Upper lobe of left lung (tissue), 6 donors: Measurements from ENCODE around the gene MISP3. TPM values are rescaled to one million over a fixed set of nuclear protein-coding genes. Genes with fewer than 3 reads are reported as not detected.
"Not testable (repeated sequence)": the region's sequence is repeated elsewhere in the genome, so short reads cannot be mapped to it uniquely, and the experiment has no call there.

ENCODE experiments used
- ATAC-seq, 2 donors: fragments of 200-7000 bp; cut with Tn5 transposase; one replicate each; pipeline ENCODE4 v1.9.1; 2022; ENCODE audit warnings: mild to moderate bottlenecking in 2 of 2, moderate library complexity in 2 of 2; ENCODE audit not compliant: low FRiP score in 2 of 2
- DNase-seq, 2 donors: peaks; one replicate each; pipeline ENCODE4 v3.0.0-alpha.2; 2019 to 2020
- H3K27ac ChIP-seq, 4 donors: fragments of 200-600 bp; sonication (generic); one replicate each; pipeline ENCODE4 v1.5.1; 2016 to 2019
- H3K27me3 ChIP-seq, 4 donors: fragments of 200-600 bp; sonication (generic); one replicate each; pipeline ENCODE4 v1.5.1; 2017 to 2019
- H3K36me3 ChIP-seq, 4 donors: fragments of 200-600 bp; sonication (generic); one replicate each; pipeline ENCODE4 v1.5.1; 2016 to 2019
- H3K4me1 ChIP-seq, 4 donors: fragments of 200-600 bp; sonication (generic); one replicate each; pipeline ENCODE4 v1.5.1; 2018 to 2019
- H3K4me3 ChIP-seq, 4 donors: fragments of 200-600 bp; sonication (generic); one replicate each; pipeline ENCODE4 v1.5.1; 2017 to 2019; ENCODE audit warnings: mild to moderate bottlenecking in 2 of 4, moderate library complexity in 1 of 4
- H3K9me3 ChIP-seq, 4 donors: fragments of 200-600 bp; sonication (generic); one replicate each; pipeline ENCODE4 v1.5.1; 2018 to 2019
- EP300 ChIP-seq, 4 donors: sonication (generic); formaldehyde crosslinking; IDR thresholded peaks; one replicate each; pipeline ENCODE4 v1.5.1; 2017; ENCODE audit warnings: antibody characterized with exemption in 4 of 4, control low read depth in 2 of 4
- POLR2A ChIP-seq, 4 donors: fragments of 450-650 bp; IDR thresholded peaks; one replicate each; pipeline ENCODE4 v1.5.1; 2016 to 2017; ENCODE audit warnings: antibody characterized with exemption in 4 of 4, mild to moderate bottlenecking in 2 of 4
- POLR2AphosphoS5 ChIP-seq, 2 donors: sonication (generic); formaldehyde crosslinking; IDR thresholded peaks; one replicate each; pipeline ENCODE4 v1.5.1; 2017; ENCODE audit warnings: antibody characterized with exemption in 2 of 2
- WGBS, 2 donors: methylation state at CpG; one replicate each; pipeline ENCODE4 v1.1.5; 2017 to 2018; 5-methylcytosine and 5-hydroxymethylcytosine counted together
- total RNA-seq, 6 donors: library from RNA; depleted of rRNA in 4 of 6; stranded (reverse); fragments of >200 nt in 4 of 6; gene quantifications; one replicate each; pipeline versions ENCODE4 v1.1.0 to v1.2.1, GENCODE V29; 2016 to 2021
- TF ChIP-seq, protein P1 (sequence below), 6 experiments: fragments of 450-650 bp in 4 of 6; fragments of 200-600 bp in 2 of 6; sonication (generic) in 2 of 6; IDR thresholded peaks; one replicate each; pipeline ENCODE4 v1.5.1; 2016 to 2019; ENCODE audit warnings: antibody characterized with exemption in 6 of 6
- donor health status: DM: no; HTN: no; CAD: no; lungs with moderate emphysema.
- donor health status: DM: no; HTN: yes; CAD: no; lungs with severe emphysema.

Gene MISP3
- total RNA-seq, 6 donors from 2014 or later = 7.9 to 31.2 (median 12.3) TPM

- TF ChIP-seq, protein P1, sequence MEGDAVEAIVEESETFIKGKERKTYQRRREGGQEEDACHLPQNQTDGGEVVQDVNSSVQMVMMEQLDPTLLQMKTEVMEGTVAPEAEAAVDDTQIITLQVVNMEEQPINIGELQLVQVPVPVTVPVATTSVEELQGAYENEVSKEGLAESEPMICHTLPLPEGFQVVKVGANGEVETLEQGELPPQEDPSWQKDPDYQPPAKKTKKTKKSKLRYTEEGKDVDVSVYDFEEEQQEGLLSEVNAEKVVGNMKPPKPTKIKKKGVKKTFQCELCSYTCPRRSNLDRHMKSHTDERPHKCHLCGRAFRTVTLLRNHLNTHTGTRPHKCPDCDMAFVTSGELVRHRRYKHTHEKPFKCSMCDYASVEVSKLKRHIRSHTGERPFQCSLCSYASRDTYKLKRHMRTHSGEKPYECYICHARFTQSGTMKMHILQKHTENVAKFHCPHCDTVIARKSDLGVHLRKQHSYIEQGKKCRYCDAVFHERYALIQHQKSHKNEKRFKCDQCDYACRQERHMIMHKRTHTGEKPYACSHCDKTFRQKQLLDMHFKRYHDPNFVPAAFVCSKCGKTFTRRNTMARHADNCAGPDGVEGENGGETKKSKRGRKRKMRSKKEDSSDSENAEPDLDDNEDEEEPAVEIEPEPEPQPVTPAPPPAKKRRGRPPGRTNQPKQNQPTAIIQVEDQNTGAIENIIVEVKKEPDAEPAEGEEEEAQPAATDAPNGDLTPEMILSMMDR (IDR thresholded peaks at IDR 0.05) = no peak
- no peak for TF ChIP-seq POLR2A (IDR thresholded peaks at IDR 0.05)
- TF ChIP-seq POLR2AphosphoS5 (IDR thresholded peaks at IDR 0.05) = no peak
- no peak for TF ChIP-seq EP300 (IDR thresholded peaks at IDR 0.05)
- DNase-seq = no peak
- no peaks in the 10 kb centered on the region for H3K9me3 ChIP-seq
- no peak overlapping the region for H3K4me3 ChIP-seq
- WGBS, 2 donors = 80 to 81% methylated on average over 7 of the region's 7 CpGs
- H3K27ac ChIP-seq = no peak overlapping the region
- no peaks in the 10 kb centered on the region for H3K27me3 ChIP-seq
- H3K36me3 ChIP-seq = peaks cover 0 to 12% (median 4%) of the 10 kb centered on the region in 4 donors
- peaks cover 10 to 20% (median 13%) of the 10 kb centered on the region in 4 donors for H3K4me1 ChIP-seq
- no peak for ATAC-seq
Observed at GRCh38 chr19:14035706-14036105, 36.9 kb upstream of the MISP3 start.

DNA sequence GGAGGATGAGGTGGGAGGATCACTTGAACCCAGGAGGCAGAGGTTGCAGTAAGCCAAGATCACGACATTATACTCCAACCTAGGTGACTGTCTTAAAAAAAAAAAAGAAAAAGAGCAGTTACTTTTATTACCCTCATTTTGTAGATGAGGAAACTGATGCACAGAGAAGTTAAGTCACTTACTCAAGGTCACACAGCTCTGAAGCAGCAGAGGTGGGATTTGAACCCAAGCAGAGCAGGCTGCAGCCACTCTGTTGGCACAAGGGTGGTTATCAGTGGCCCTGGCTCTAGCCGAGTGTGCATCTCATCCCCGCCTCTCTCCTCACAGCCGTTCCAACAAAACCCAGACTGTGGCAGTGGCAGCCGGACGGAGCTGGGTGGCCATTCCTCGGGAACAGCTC, 33.4 kb upstream of the MISP3 start:
- Histone ChIP-seq H3K27ac (no peak overlapping the region), H3K36me3 (peaks cover 0 to 20% (median 6%) of the 10 kb centered on the region in 4 donors), H3K4me1 (peaks cover 4 to 9% (median 6%) of the 10 kb centered on the region in 4 donors), H3K27me3 (no peaks in the 10 kb centered on the region), H3K9me3 (no peaks in the 10 kb centered on the region), H3K4me3 (no peak overlapping the region)
- TF ChIP-seq EP300 (IDR thresholded peaks at IDR 0.05) (no peak), POLR2A (IDR thresholded peaks at IDR 0.05) (no peak), POLR2AphosphoS5 (IDR thresholded peaks at IDR 0.05) (no peak)
- TF ChIP-seq, protein P1 (IDR thresholded peaks at IDR 0.05) = no peak
- ATAC-seq = no peak
- WGBS, 2 donors = 92 to 93% methylated on average over 5 to 7 of the region's 7 CpGs
- no peak for DNase-seq

- H3K4me3 ChIP-seq, H3K4me1 ChIP-seq, DNase-seq, H3K27me3 ChIP-seq, H3K9me3 ChIP-seq: not testable (repeated sequence)
- Histone ChIP-seq H3K36me3 (peaks cover 0 to 24% (median 9%) of the 10 kb centered on the region in 4 donors), H3K27ac (peak overlapping the region; percentile 34 to 57 (median 48))
- 63 to 65% methylated on average over 19 of the region's 19 CpGs for WGBS, 2 donors
- peak; percentile 61 to 89 for ATAC-seq
- TF ChIP-seq, protein P1 (IDR thresholded peaks at IDR 0.05) = peak; percentile 39 to 58 (median 46)
- peak in 1 of 2 donors; percentile 4 for TF ChIP-seq POLR2AphosphoS5 (IDR thresholded peaks at IDR 0.05)
Observed at GRCh38 chr19:14042659-14043608, 29.7 kb upstream of the MISP3 start.

DNA sequence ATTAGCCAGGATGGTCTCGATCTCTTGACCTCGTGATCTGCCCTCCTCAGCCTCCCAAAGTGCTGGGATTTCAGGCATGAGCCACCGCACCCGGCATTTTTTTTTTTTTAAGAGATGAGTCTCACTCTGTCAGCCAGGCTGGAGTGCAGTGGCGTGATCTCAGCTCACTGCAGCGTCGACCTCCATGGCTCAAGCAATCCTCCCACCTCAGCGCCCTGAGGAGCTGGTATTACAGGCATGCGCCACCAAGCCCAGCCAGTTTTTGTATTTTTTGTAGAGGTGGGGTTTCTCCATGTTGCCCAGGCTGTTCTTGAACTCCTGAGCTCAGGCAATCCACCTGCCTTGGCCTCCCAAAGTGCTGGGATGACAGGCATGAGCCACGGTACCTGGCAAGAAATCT, 24.7 kb upstream of the MISP3 start:
- WGBS, 2 donors = 96 to 99% methylated on average over 9 to 10 of the region's 10 CpGs
- not testable (repeated sequence) for DNase-seq, H3K27me3 ChIP-seq, H3K9me3 ChIP-seq, H3K4me1 ChIP-seq, ATAC-seq, H3K4me3 ChIP-seq, H3K27ac ChIP-seq
- H3K36me3 ChIP-seq = peaks cover 0 to 29% (median 17%) of the 10 kb centered on the region in 4 donors

DNA sequence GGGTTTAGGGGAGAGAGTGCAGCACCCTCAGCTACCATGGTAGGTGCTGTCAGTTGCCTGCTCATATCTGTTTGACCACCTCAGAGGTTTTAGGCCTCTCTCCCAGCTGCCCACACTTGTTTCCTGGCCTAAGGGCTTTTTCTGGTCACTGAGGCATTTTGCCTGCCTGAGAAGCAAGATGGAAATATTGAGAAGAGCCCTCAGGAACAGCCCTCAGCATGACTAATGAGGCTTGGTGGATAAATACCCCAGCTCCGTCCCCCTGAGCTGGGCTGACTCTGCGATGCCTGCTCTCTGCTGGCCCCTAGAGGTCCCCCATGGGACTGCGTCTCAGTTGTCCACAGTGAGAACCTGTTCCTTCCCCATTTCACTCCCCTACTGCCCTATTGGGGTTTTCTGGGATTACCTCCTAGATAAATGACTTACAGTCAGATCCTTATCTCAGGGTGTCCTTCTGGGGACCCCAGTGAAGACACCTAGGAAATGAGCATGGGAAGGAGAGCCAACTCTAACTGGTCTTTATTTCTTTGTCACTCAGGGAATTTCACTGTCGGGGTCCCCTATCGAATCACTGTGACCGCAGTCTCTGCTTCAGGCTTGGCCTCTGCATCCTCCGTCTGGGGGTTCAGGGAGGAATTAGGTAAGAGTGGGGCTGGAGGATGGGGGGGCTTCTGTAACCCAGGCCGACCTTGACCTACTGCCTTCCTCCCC, 24.0 kb upstream of the MISP3 start:
- no peak for TF ChIP-seq EP300 (IDR thresholded peaks at IDR 0.05)
- TF ChIP-seq, protein P1 (IDR thresholded peaks at IDR 0.05) = peak; percentile 67 to 93 (median 74)
- H3K36me3 ChIP-seq = peaks cover 0 to 29% (median 15%) of the 10 kb centered on the region in 4 donors
- ATAC-seq = peak; percentile 83 to 84
- no peak overlapping the region for H3K4me3 ChIP-seq
- no peaks in the 10 kb centered on the region for H3K27me3 ChIP-seq
- DNase-seq = peak in 1 of 2 donors; percentile 74
- no peaks in the 10 kb centered on the region for H3K4me1 ChIP-seq
- no peak overlapping the region for H3K27ac ChIP-seq
- H3K9me3 ChIP-seq = no peaks in the 10 kb centered on the region
- WGBS, 2 donors = 71 to 76% methylated on average over 8 of the region's 8 CpGs
